Kidney (tissue), 14 donors: Measurements from ENCODE around the gene TMA7. TPM values are rescaled to one million over a fixed set of nuclear protein-coding genes. Genes with fewer than 3 reads are reported as not detected.

Experiments
- DNase-seq, 5 donors: peaks; one replicate each; pipeline ENCODE4 v3.0.0-alpha.2; 2013 to 2020
- FAIRE-seq: peaks from 2 replicates; lab custom pipeline; 2012; peaks lifted over from hg19 to GRCh38; lab: Jason Lieb, UNC
- H3K27ac ChIP-seq, 2 donors: one replicate each; pipeline ENCODE4 v1.7.0; 2013; ENCODE audit warnings: low read depth in 2 of 2, low read length in 2 of 2, inconsistent platforms in 1 of 2
- H3K27me3 ChIP-seq: one replicate; pipeline ENCODE4 v1.7.1; 2013; ENCODE audit warnings: low read length, inconsistent platforms; ENCODE audit not compliant: control insufficient read depth, insufficient read depth
- H3K36me3 ChIP-seq, 3 donors: one replicate each; pipeline versions ENCODE4 v1.7.0 to v1.7.1; 2013; ENCODE audit warnings: low read length in 3 of 3, control low read depth in 1 of 3, inconsistent platforms in 1 of 3; ENCODE audit not compliant: insufficient read depth in 3 of 3, control insufficient read depth in 2 of 3
- H3K4me1 ChIP-seq, 3 donors: one replicate each; pipeline versions ENCODE4 v1.7.0 to v1.7.1; 2013; ENCODE audit warnings: low read length in 3 of 3, inconsistent platforms in 1 of 3, low read depth in 1 of 3; ENCODE audit not compliant: control insufficient read depth in 2 of 3, insufficient read depth in 2 of 3
- H3K4me3 ChIP-seq, 3 donors: one replicate each; pipeline versions ENCODE4 v1.7.0 to v1.8.1; 2013; ENCODE audit warnings: low read length in 3 of 3, control low read depth in 1 of 3, inconsistent platforms in 1 of 3
- H3K9ac ChIP-seq, 3 donors: one replicate each; pipeline versions ENCODE4 v1.7.0 to v1.7.1; 2013; ENCODE audit warnings: low read length in 3 of 3, control low read depth in 1 of 3, inconsistent platforms in 1 of 3
- H3K9me3 ChIP-seq, 3 donors: one replicate each; pipeline versions ENCODE4 v1.7.0 to v1.7.1; 2013; ENCODE audit warnings: low read length in 3 of 3, control low read depth in 1 of 3, inconsistent platforms in 1 of 3; ENCODE audit not compliant: control insufficient read depth in 2 of 3, insufficient read depth in 1 of 3
- intact Hi-C: fragments of 100-400 bp; cut with DNase I; formaldehyde crosslinking; loops from one replicate; pipeline ENCODE4 v1.11.1; 2022
- polyA plus RNA-seq: library from polyadenylated mRNA; stranded (reverse); fragments of 350-450 nt; fragmentation: Illumina TruSeq; extraction: RNeasy Lipid Tissue Mini Kit (QIAGEN cat#74804); gene quantifications from one replicate; pipeline ENCODE4 v1.2.3, GENCODE V29; 2014; ENCODE audit warnings: low read depth, low replicate concordance; ENCODE audit not compliant: insufficient read depth
- total RNA-seq: library from RNA; stranded (reverse); fragmentation: NEBNext Ultra II Directional; extraction: Animal tissue kit (Norgen Biotek cat#: 25700); gene quantifications from one replicate; pipeline ENCODE4 v1.2.1, GENCODE V29; 2021
- TF ChIP-seq, protein P1 (sequence below): IDR thresholded peaks from 3 replicates; pipeline ENCODE4 v1.5.1; 2012; ENCODE audit warnings: mild to moderate bottlenecking, moderate library complexity, borderline replicate concordance; ENCODE audit not compliant: insufficient read depth; ENCODE audit errors: extremely low read depth
- donor health status: control.
- donor health status: control.
- donor health status: control.
- donor health status: control.
- donor health status: control.
- donor health status: DM: yes; HTN: yes; CAD: no.
- donor health status: Normal renal cell carcinoma (clear cell type).

TMA7 gene
- total and polyA plus RNA-seq, 2 donors from 2014 or later = 195 to 631 TPM

DNA sequence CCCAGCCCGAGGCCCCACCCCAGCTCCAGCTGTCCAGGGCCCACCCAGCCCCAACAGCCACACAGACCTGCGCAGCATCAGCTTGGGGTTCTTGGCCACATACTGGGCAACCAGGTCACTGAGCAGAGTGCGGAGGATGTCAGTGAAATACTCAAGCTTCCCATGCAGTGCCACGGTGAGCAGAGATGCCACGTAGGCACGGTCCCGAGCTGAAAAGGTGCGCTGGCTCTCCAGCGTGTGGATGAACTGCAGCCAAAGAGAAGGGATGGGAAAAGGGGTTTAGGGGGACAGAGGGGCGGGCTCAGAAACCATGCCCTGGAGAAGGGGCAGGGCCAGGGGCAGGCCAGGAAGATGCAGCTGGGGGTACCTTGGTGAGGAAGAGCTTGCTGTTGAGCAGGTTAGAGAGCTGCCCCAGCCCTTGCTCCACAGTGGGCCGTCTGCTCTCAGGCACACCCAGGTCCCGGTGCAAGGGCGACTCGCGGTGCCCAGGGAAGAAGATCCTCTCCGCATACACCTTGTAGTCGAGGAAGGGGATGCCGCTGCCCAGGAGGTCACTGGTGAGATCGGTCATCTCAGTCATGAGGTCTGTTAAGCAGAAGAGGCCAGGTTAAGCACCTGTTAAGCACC, 27.6 kb upstream of the TMA7 start:
- Histone ChIP-seq H3K36me3 (peaks cover 6 to 79% (median 59%) of the 10 kb centered on the region in 3 donors), H3K9ac (no peak overlapping the region), H3K9me3 (no peaks in the 10 kb centered on the region), H3K4me1 (no peaks in the 10 kb centered on the region), H3K4me3 (no peak overlapping the region), H3K27ac (no peak overlapping the region), H3K27me3 (no peaks in the 10 kb centered on the region)
- TF ChIP-seq, protein P1, sequence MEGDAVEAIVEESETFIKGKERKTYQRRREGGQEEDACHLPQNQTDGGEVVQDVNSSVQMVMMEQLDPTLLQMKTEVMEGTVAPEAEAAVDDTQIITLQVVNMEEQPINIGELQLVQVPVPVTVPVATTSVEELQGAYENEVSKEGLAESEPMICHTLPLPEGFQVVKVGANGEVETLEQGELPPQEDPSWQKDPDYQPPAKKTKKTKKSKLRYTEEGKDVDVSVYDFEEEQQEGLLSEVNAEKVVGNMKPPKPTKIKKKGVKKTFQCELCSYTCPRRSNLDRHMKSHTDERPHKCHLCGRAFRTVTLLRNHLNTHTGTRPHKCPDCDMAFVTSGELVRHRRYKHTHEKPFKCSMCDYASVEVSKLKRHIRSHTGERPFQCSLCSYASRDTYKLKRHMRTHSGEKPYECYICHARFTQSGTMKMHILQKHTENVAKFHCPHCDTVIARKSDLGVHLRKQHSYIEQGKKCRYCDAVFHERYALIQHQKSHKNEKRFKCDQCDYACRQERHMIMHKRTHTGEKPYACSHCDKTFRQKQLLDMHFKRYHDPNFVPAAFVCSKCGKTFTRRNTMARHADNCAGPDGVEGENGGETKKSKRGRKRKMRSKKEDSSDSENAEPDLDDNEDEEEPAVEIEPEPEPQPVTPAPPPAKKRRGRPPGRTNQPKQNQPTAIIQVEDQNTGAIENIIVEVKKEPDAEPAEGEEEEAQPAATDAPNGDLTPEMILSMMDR = no peak
- FAIRE-seq (no peak), DNase-seq (peak in 1 of 5 donors; percentile 56)
- intact Hi-C loops = no loop called here

GRCh38 chr3:48413086-48413485, 27.0 kb upstream of the TMA7 start:
- DNase-seq (peak in 1 of 5 donors; percentile 33), FAIRE-seq (no peak)
- Histone ChIP-seq H3K9me3 (no peaks in the 10 kb centered on the region), H3K9ac (no peak overlapping the region), H3K36me3 (peaks cover 6 to 81% (median 61%) of the 10 kb centered on the region in 3 donors), H3K27ac (no peak overlapping the region), H3K27me3 (no peaks in the 10 kb centered on the region), H3K4me1 (no peaks in the 10 kb centered on the region), H3K4me3 (no peak overlapping the region)
- TF ChIP-seq, protein P1 = no peak
- intact Hi-C loops = no loop called here

GRCh38 chr3:48413611-48414010, 26.4 kb upstream of the TMA7 start:
- no peak overlapping the region for H3K27ac ChIP-seq
- no peaks in the 10 kb centered on the region for H3K27me3 ChIP-seq
- H3K4me3 ChIP-seq = no peak overlapping the region
- TF ChIP-seq, protein P1 = no peak
- no peaks in the 10 kb centered on the region for H3K9me3 ChIP-seq
- no peak for FAIRE-seq
- DNase-seq = peak in 1 of 5 donors; percentile 61
- H3K4me1 ChIP-seq = no peaks in the 10 kb centered on the region
- intact Hi-C loops = no loop called here
- H3K9ac ChIP-seq = no peak overlapping the region
- H3K36me3 ChIP-seq = peaks cover 6 to 85% (median 63%) of the 10 kb centered on the region in 3 donors
